MM.1S (cell line): ENCODE data around the gene FAM170B.

Experiments used
- EZH2 ChIP-seq: fragments of 300-600 bp; sonication (generic); optimal IDR thresholded peaks from 2 replicates; pipeline ENCODE3; 2017; ENCODE audit warnings: low read depth, mild to moderate bottlenecking, antibody characterized with exemption, low read length, mixed read lengths
- EZH2phosphoT487 ChIP-seq: fragments of 300-600 bp; sonication (generic); IDR thresholded peaks from 2 replicates; pipeline ENCODE4 v1.6.1; 2018; ENCODE audit warnings: antibody characterized with exemption, low read length
- TF ChIP-seq, protein P1 (sequence below): fragments of 300-600 bp; sonication (generic); IDR thresholded peaks from 2 replicates; pipeline ENCODE4 v1.5.1; 2016; ENCODE audit warnings: antibody characterized with exemption, low read length, mixed read lengths

DNA sequence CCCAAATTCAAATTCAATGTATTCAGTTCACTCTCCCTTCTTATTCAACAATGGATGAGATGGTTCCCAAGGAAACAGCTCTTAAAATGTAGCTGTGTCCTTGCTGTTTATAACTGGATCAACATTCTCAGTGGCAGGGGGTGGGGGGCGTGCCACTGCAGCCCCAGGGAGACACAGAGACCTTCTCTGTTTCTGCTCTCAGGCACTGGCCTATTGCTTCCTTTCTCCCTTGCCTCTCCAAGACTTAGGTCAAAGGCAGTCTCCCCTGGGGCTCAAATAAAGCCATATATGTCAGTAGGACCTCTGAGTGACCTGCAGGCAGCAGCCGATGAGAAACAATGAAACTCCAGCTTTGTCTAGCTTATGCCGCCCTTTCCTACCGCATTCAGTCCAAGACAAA is 39.2 kb downstream of the FAM170B start:
- TF ChIP-seq EZH2 (no peak), EZH2phosphoT487 (no peak)
- TF ChIP-seq, protein P1, sequence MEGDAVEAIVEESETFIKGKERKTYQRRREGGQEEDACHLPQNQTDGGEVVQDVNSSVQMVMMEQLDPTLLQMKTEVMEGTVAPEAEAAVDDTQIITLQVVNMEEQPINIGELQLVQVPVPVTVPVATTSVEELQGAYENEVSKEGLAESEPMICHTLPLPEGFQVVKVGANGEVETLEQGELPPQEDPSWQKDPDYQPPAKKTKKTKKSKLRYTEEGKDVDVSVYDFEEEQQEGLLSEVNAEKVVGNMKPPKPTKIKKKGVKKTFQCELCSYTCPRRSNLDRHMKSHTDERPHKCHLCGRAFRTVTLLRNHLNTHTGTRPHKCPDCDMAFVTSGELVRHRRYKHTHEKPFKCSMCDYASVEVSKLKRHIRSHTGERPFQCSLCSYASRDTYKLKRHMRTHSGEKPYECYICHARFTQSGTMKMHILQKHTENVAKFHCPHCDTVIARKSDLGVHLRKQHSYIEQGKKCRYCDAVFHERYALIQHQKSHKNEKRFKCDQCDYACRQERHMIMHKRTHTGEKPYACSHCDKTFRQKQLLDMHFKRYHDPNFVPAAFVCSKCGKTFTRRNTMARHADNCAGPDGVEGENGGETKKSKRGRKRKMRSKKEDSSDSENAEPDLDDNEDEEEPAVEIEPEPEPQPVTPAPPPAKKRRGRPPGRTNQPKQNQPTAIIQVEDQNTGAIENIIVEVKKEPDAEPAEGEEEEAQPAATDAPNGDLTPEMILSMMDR: no peak
